D721Med (cell line): ENCODE results near the gene NOM1.

Source experiments
- DNase-seq: peaks from one replicate; pipeline ENCODE4 v3.0.0; 2011; ENCODE audit warnings: low spot score; ENCODE audit not compliant: insufficient read length
- FAIRE-seq: peaks from 2 replicates; lab custom pipeline; 2011; peaks lifted over from hg19 to GRCh38; lab: Jason Lieb, UNC
- TF ChIP-seq, protein P1 (sequence below): IDR thresholded peaks from 2 replicates; pipeline ENCODE4 v1.5.1; 2012; ENCODE audit warnings: mild to moderate bottlenecking, control low read depth; ENCODE audit not compliant: insufficient read depth; ENCODE audit errors: missing control alignments

Gene NOM1

DNA sequence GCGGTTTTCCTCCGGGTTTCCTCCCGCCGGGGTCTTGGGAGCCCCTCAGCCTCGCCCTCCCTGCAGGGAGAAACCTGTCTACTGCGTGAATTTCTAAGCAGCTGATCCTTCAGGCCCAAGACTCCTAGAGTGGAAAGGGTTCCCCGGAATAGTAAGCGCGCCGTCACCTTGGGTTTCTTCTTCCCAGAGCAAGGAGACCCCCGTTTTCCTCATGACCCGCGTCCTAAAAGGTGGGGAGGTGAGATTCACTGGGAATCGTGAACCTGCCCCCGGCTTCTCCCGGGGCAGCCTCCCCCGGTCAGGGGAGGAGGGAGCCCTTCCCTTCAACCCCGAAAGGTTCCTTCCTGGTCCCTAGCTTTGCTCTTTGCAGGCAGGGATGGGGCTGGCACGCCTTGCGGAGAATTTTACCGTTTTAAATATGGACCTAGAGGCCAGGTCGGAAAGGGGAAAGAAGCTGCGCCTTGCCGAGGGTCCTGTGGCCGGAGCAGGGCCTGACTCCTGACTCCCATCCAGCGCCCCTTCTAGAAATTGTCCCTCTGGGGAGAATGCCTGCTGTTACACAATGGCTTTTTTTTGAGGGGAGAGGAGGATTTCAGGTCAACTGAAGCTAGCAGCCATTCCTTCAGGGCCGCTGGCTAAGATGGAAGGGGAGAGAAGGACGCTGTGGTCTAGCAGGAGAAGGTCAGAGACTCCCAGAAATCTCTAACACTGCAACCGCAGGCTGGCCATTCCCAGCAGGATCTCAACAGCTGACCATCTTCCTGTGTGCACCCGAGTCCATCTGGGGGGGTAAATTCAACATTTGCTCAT, 72.6 kb downstream of the NOM1 start:
- FAIRE-seq (no peak), DNase-seq (no peak)
- TF ChIP-seq, protein P1, sequence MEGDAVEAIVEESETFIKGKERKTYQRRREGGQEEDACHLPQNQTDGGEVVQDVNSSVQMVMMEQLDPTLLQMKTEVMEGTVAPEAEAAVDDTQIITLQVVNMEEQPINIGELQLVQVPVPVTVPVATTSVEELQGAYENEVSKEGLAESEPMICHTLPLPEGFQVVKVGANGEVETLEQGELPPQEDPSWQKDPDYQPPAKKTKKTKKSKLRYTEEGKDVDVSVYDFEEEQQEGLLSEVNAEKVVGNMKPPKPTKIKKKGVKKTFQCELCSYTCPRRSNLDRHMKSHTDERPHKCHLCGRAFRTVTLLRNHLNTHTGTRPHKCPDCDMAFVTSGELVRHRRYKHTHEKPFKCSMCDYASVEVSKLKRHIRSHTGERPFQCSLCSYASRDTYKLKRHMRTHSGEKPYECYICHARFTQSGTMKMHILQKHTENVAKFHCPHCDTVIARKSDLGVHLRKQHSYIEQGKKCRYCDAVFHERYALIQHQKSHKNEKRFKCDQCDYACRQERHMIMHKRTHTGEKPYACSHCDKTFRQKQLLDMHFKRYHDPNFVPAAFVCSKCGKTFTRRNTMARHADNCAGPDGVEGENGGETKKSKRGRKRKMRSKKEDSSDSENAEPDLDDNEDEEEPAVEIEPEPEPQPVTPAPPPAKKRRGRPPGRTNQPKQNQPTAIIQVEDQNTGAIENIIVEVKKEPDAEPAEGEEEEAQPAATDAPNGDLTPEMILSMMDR: no peak
